ENCODE measurements around the gene RNF10.

- TF ChIP-seq CTCF (IDR thresholded peaks at IDR 0.05), result no peak
- TF ChIP-seq POLR2A (IDR thresholded peaks at IDR 0.05), result no peak
Observed at GRCh38 chr12:120508537-120508936, 25.6 kb upstream of the RNF10 start.

Measured in heart left ventricle (tissue), 13 donors.